Measurements from ENCODE around the gene TAF6L.

DNA sequence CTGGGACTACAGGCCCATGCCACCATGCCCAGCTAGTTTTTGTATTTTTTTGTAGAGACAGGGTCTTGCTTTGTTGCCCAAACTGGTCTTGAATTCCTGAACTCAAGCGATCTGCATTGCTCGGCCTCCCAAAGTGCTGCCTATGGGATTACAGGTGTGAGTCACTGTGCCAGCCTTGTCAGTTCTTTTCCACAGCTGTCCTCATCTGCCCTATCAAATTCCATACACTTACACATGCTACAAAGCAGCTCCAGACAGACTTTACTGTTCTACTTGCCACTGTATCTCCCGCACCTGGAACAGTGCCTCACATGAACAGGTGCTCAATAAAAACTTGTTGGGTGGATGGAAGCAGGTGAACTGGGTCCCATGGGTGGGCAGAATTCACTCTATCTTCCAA is 52.5 kb downstream of the TAF6L start:
- TF ChIP-seq CTCF (IDR thresholded peaks at IDR 0.05; ENCODE audit: poor library complexity, severe bottlenecking) (no peak), EZH2 (IDR thresholded peaks at IDR 0.05; ENCODE audit: borderline replicate concordance, insufficient read depth, low read length, poor library complexity, severe bottlenecking) (no peak), EP300 (conservative IDR thresholded peaks at IDR 0.05; ENCODE audit: poor library complexity, severe bottlenecking) (no peak), MXI1 (conservative IDR thresholded peaks at IDR 0.05; ENCODE audit: poor library complexity, severe bottlenecking) (no peak), POLR2AphosphoS5 (IDR thresholded peaks at IDR 0.05) (no peak), RAD21 (conservative IDR thresholded peaks at IDR 0.05) (no peak), SMC3 (conservative IDR thresholded peaks at IDR 0.05; ENCODE audit: poor library complexity) (no peak), TAF1 (IDR thresholded peaks at IDR 0.05; ENCODE audit: low read depth) (no peak), REST (IDR thresholded peaks at IDR 0.05; ENCODE audit: borderline replicate concordance) (no peak)

All from neural cell (in vitro differentiated cells).